AG09309 (cell line): Measurements from ENCODE around the gene HNRNPDL.

Experiments
- DNase-seq: peaks from one replicate; pipeline ENCODE4 v3.0.0-alpha.2; 2010; ENCODE audit warnings: low read depth
- H3K4me3 ChIP-seq: 2 replicates; pipeline ENCODE4 v1.5.1; 2011; ENCODE audit warnings: mild to moderate bottlenecking, low read depth, low read length, moderate library complexity; ENCODE audit not compliant: control insufficient read depth
- TF ChIP-seq, protein P1 (sequence below): IDR thresholded peaks from 2 replicates; pipeline ENCODE4 v1.5.1; 2011; ENCODE audit warnings: mild to moderate bottlenecking, low read depth, low read length, inconsistent platforms; ENCODE audit not compliant: insufficient read depth, control insufficient read depth; ENCODE audit errors: missing control alignments

The HNRNPDL gene

GRCh38 chr4:82450966-82451755 is 20.9 kb upstream of the HNRNPDL start:
- no peak overlapping the region for H3K4me3 ChIP-seq
- TF ChIP-seq, protein P1, sequence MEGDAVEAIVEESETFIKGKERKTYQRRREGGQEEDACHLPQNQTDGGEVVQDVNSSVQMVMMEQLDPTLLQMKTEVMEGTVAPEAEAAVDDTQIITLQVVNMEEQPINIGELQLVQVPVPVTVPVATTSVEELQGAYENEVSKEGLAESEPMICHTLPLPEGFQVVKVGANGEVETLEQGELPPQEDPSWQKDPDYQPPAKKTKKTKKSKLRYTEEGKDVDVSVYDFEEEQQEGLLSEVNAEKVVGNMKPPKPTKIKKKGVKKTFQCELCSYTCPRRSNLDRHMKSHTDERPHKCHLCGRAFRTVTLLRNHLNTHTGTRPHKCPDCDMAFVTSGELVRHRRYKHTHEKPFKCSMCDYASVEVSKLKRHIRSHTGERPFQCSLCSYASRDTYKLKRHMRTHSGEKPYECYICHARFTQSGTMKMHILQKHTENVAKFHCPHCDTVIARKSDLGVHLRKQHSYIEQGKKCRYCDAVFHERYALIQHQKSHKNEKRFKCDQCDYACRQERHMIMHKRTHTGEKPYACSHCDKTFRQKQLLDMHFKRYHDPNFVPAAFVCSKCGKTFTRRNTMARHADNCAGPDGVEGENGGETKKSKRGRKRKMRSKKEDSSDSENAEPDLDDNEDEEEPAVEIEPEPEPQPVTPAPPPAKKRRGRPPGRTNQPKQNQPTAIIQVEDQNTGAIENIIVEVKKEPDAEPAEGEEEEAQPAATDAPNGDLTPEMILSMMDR, result no peak
- no peak for DNase-seq

DNA sequence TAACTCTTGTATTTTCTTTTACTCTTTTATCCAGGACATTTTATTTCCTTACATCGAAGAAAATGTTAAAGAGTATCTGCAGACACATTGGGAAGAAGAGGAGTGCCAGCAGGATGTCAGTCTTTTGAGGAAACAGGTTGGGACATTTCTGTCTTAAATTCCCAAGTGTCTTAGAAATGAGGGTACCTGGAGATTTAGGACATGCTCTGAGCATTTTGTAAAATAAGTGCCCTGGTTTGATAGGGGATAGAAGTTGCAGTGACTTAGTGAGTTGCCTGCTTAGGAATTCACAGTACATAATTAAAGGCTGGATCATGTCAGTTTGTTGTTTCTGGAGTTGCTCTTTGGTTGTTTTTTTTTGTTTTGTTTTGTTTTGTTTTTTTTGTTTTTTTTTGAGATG is 17.6 kb upstream of the HNRNPDL start:
- TF ChIP-seq, protein P1, result no peak
- DNase-seq, result no peak
- H3K4me3 ChIP-seq, result no peak overlapping the region

GRCh38 chr4:82439088-82439487 is 8.8 kb upstream of the HNRNPDL start:
- DNase-seq, result no peak
- no peak overlapping the region for H3K4me3 ChIP-seq
- TF ChIP-seq, protein P1, result no peak

GRCh38 chr4:82437285-82438005 is 7.2 kb upstream of the HNRNPDL start:
- no peak for DNase-seq
- no peak overlapping the region for H3K4me3 ChIP-seq
- TF ChIP-seq, protein P1, result no peak

DNA sequence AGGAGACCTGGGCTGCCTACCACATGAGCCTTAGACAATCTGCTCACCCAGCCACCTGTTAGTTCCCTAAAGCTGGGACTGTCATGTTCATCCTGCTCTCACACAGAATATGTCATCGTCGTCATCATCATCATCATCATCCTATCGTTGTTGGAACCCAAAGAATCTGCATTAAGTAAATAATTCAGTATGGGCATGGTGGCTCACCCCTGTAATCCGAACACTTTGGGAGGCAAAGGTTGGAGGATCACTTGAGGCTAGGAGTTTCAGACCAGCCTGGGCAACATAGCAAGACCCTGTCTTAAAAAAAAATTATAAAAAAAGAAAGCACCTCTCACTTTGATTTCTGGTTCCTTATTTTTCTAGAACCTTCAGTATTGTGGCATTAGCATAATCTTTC is 6.5 kb upstream of the HNRNPDL start:
- TF ChIP-seq, protein P1, result no peak
- DNase-seq, result no peak
- H3K4me3 ChIP-seq, result no peak overlapping the region

GRCh38 chr4:82436130-82436529 is 5.9 kb upstream of the HNRNPDL start:
- H3K4me3 ChIP-seq, result no peak overlapping the region
- TF ChIP-seq, protein P1, result no peak
- DNase-seq, result no peak
